Gastrocnemius medialis (tissue), 4 donors: Measurements from ENCODE around the gene FRK. TPM values are rescaled to one million over a fixed set of nuclear protein-coding genes. Genes with fewer than 3 reads are reported as not detected.
"Not testable (repeated sequence)": the region's sequence is repeated elsewhere in the genome, so short reads cannot be mapped to it uniquely, and the experiment has no call there.

Experiments
- ATAC-seq, 2 donors: fragments of 150-250 bp; one replicate each; pipeline ENCODE4 v1.9.1; 2016
- DNase-seq, 2 donors: peaks; one replicate each; pipeline ENCODE4 v3.0.0-alpha.2; 2019
- H3K27ac ChIP-seq, 4 donors: fragments of 200-600 bp; sonication (generic); 1 replicate in 1 of 4; 2 replicates in 3 of 4; pipeline ENCODE4 v1.5.1; 2016 to 2018; ENCODE audit warnings: mild to moderate bottlenecking in 2 of 4, moderate library complexity in 1 of 4
- H3K27me3 ChIP-seq, 3 donors: fragments of 200-600 bp; sonication (generic) in 2 of 3; 1 replicate in 1 of 3; 2 replicates in 2 of 3; pipeline versions ENCODE4 v1.5.1 to v1.6.0; 2016 to 2019; ENCODE audit warnings: mild to moderate bottlenecking in 1 of 3, moderate library complexity in 1 of 3
- H3K36me3 ChIP-seq, 2 donors: fragments of 200-600 bp; sonication (generic) in 1 of 2; one replicate each; pipeline ENCODE4 v1.5.1; 2017 to 2018
- H3K4me1 ChIP-seq, 2 donors: fragments of 200-600 bp; sonication (generic) in 1 of 2; one replicate each; pipeline ENCODE4 v1.5.1; 2016 to 2017; ENCODE audit warnings: mild to moderate bottlenecking in 2 of 2
- H3K4me3 ChIP-seq, 4 donors: fragments of 200-600 bp; sonication (generic) in 3 of 4; 1 replicate in 1 of 4; 2 replicates in 3 of 4; pipeline ENCODE4 v1.5.1; 2016 to 2019; ENCODE audit warnings: mild to moderate bottlenecking in 2 of 4
- H3K9me3 ChIP-seq, 3 donors: fragments of 200-600 bp; sonication (generic) in 2 of 3; 1 replicate in 1 of 3; 2 replicates in 2 of 3; pipeline ENCODE4 v1.5.1; 2016 to 2019
- CTCF ChIP-seq, 5 experiments: fragments of 450-650 bp in 3 of 5; fragments of 200-600 bp in 2 of 5; sonication (generic) in 2 of 5; IDR thresholded peaks in 4 of 5; conservative IDR thresholded peaks in 1 of 5; 1 replicate in 4 of 5; 2 replicates in 1 of 5; pipeline ENCODE4 v1.5.1; 2016 to 2019; ENCODE audit warnings: antibody characterized with exemption in 5 of 5, mild to moderate bottlenecking in 3 of 5, moderate library complexity in 3 of 5
- POLR2A ChIP-seq, 2 donors: fragments of 450-650 bp; IDR thresholded peaks; one replicate each; pipeline ENCODE4 v1.6.1; 2017; ENCODE audit warnings: antibody characterized with exemption in 2 of 2, mild to moderate bottlenecking in 2 of 2, moderate library complexity in 2 of 2
- in situ Hi-C, 4 donors: fragments of 200-750 bp; cut with MboI; loops; one replicate each; pipeline versions ENCODE4 v1.15.0 to v1.8.0; 2017; ENCODE audit warnings: low sequenced_read_pairs in 4 of 4
- intact Hi-C: fragments of 100-400 bp; cut with DNase I; formaldehyde crosslinking; loops from one replicate; pipeline ENCODE4 v1.15.1; 2023; ENCODE audit warnings: low total_unique reads
- total RNA-seq, 4 donors: library from RNA; depleted of rRNA; stranded (reverse); fragments of >200 nt; gene quantifications; one replicate each; pipeline versions ENCODE4 v1.1.0 to v1.2.3, GENCODE V29; 2016

The FRK gene
- total RNA-seq, 4 donors from 2014 or later, result 1.3 to 4.8 (median 1.7) TPM

DNA sequence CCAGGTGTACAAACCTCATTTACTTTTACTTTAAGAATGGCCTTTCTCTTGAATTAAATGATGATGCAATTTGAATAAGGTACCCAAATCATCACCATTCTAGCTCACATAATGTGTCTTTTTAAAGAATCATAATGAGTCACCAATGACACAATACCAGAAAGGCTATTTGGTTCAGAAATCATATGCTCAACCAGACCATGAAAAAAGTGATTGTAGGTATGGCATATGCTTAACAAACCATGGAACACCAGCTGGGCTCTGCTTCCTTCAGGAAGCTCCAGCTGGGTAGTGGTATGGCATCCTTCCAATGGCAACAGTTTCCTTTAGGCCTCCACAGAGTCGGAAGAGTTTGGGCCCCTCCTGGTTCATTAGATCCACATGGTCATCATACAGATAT is 128.2 kb downstream of the FRK start:
- Histone ChIP-seq H3K27ac (no peak overlapping the region), H3K36me3 (no peaks in the 10 kb centered on the region), H3K27me3 (no peaks in the 10 kb centered on the region), H3K4me1 (no peaks in the 10 kb centered on the region), H3K9me3 (no peaks in the 10 kb centered on the region), H3K4me3 (no peak overlapping the region)
- intact Hi-C loops (no loop called here), in situ Hi-C loops (no loop called here)
- DNase-seq (no peak), ATAC-seq (no peak)
- TF ChIP-seq CTCF (IDR thresholded peaks at IDR 0.05 in 4 of 5, conservative IDR thresholded peaks at IDR 0.05 in 1 of 5) (no peak), POLR2A (IDR thresholded peaks at IDR 0.05) (no peak)

- H3K27me3 ChIP-seq, result not testable (repeated sequence)
Observed at GRCh38 chr6:115928000-115928399, 132.7 kb downstream of the FRK start.

DNA sequence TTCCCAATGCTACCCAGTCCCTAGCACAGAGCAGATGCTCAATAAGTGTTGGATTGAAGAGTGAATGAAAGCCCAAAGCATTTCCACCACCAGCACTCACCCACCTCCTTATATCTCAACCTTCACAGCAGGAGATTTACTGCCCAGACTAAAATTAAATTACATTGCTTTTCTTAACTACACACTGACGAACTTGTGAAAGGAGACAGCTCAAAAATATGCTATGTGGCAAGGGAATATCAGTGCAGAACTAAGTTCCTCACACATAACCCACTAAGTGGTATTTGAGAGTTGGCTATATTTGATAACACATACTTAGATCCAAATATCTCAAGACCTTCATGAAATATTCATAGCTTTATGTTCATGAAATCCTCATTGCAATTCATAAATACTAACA is 137.7 kb downstream of the FRK start:
- intact Hi-C loops (no loop called here), in situ Hi-C loops (no loop called here)
- H3K27me3 ChIP-seq, result no peaks in the 10 kb centered on the region
- no peak for TF ChIP-seq POLR2A (IDR thresholded peaks at IDR 0.05)
- no peak for TF ChIP-seq CTCF (IDR thresholded peaks at IDR 0.05 in 4 of 5, conservative IDR thresholded peaks at IDR 0.05 in 1 of 5)
- H3K4me3 ChIP-seq, result no peak overlapping the region
- no peak overlapping the region for H3K27ac ChIP-seq
- no peak for DNase-seq
- no peak for ATAC-seq
- H3K4me1 ChIP-seq, result no peaks in the 10 kb centered on the region
- no peaks in the 10 kb centered on the region for H3K36me3 ChIP-seq
- no peaks in the 10 kb centered on the region for H3K9me3 ChIP-seq

More at GRCh38 chr6:115928000-115928399, 132.7 kb downstream of the FRK start:
- H3K4me3 ChIP-seq, in situ Hi-C loops, ATAC-seq, H3K9me3 ChIP-seq, DNase-seq, H3K36me3 ChIP-seq, intact Hi-C loops, H3K4me1 ChIP-seq, H3K27ac ChIP-seq: not testable (repeated sequence)

DNA sequence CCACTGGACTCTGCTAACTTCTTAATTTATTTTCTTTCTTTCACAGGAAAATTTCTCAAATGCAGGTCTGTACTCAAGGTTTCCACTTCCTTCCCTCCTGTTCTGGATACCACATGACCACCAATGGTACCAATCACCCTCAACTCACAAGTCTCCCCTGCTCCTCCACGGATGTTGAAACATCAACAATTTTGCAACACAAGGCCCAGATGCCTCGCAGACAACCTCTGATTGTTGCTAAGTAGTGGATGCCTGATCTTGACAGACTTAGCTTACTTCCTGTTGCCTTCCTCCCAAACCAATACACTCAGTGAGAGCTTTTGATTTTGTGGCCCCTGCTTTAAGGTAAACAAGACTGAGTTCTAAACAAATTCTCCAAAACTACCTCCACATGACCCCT is 146.6 kb downstream of the FRK start:
- H3K4me3 ChIP-seq, result no peak overlapping the region
- DNase-seq (no peak), ATAC-seq (no peak)
- H3K27me3 ChIP-seq, result no peaks in the 10 kb centered on the region
- no peaks in the 10 kb centered on the region for H3K36me3 ChIP-seq
- H3K9me3 ChIP-seq, result no peaks in the 10 kb centered on the region
- no peak for TF ChIP-seq POLR2A (IDR thresholded peaks at IDR 0.05)
- TF ChIP-seq CTCF (IDR thresholded peaks at IDR 0.05 in 4 of 5, conservative IDR thresholded peaks at IDR 0.05 in 1 of 5), result no peak
- no peak overlapping the region for H3K27ac ChIP-seq
- intact Hi-C loops (no loop called here), in situ Hi-C loops (no loop called here)
- H3K4me1 ChIP-seq, result no peaks in the 10 kb centered on the region

DNA sequence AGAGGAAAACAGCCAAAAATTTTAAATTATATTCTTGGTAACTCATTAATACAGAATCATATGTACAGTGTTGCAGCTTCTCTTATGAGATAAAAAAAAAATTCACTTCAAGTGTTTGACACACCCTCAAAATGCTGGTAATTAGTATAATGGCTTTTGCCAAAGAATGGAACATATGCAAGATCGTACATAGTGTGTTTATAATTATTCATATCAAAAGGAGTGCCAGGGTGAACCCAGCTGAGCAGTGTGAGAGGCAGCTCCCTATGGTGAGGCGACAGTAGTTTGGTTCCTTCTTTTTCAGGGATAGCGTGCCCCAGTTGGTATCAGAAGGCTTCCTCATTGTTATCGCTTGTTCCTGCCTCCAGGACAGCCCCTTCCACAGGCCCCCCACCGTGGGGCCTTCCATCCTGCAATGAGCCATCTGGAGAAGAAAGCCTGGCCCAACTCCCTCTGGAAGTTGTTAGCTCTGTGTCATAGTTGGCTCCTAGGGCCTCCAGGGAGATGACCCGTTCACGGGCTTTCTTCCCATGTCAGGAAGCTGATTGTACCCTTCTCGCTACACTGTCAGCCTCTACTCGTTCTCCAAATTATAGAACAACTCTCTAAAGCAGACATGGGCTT is 150.7 kb downstream of the FRK start:
- no peak for ATAC-seq
- intact Hi-C loops (no loop called here), in situ Hi-C loops (no loop called here)

More for the DNA sequence above, 150.7 kb downstream of the FRK start:
- Histone ChIP-seq H3K36me3 (no peaks in the 10 kb centered on the region), H3K27ac (no peak overlapping the region), H3K4me3 (no peak overlapping the region), H3K9me3 (no peaks in the 10 kb centered on the region), H3K4me1 (no peaks in the 10 kb centered on the region), H3K27me3 (no peaks in the 10 kb centered on the region)
- TF ChIP-seq CTCF (IDR thresholded peaks at IDR 0.05 in 4 of 5, conservative IDR thresholded peaks at IDR 0.05 in 1 of 5) (no peak), POLR2A (IDR thresholded peaks at IDR 0.05) (no peak)
- no peak for DNase-seq
